Activated CD8-positive, alpha-beta memory T cell treated with anti-CD3 and anti-CD28 coated beads, Interleukin-2, amount 10 ng/mL, durations not matched to agents 7 days and 5 days (primary cell): ENCODE measurements around the gene KIF18B. TPM values are rescaled to one million over a fixed set of nuclear protein-coding genes. Genes with fewer than 3 reads are reported as not detected.
"Not testable (repeated sequence)": the region's sequence is repeated elsewhere in the genome, so short reads cannot be mapped to it uniquely, and the experiment has no call there.

Source experiments
- ATAC-seq: fragments of 150-1000 bp; cut with Tn5 transposase; one replicate; pipeline ENCODE4 v1.10.0; 2021; ENCODE audit warnings: moderate library complexity
- CTCF ChIA-PET: fragments of 350-600 bp; sonication (Branson Sonifier 250); formaldehyde crosslinking; loops from one replicate; lab custom pipeline; 2021; ENCODE audit warnings: antibody characterized with exemption; lab: Charles Lee
- DNase-seq: peaks from one replicate; pipeline ENCODE4 v3.0.0-alpha.2; 2020
- H3K27ac Mint-ChIP-seq: one replicate; pipeline ENCODE4 v1.8.0; 2021; ENCODE audit warnings: mild to moderate bottlenecking, mixed read lengths
- H3K27me3 Mint-ChIP-seq: one replicate; pipeline ENCODE4 v1.8.0; 2021; ENCODE audit warnings: mixed read lengths
- H3K36me3 Mint-ChIP-seq: one replicate; pipeline ENCODE4 v1.8.0; 2021; ENCODE audit warnings: mild to moderate bottlenecking, mixed read lengths
- H3K4me1 Mint-ChIP-seq: one replicate; pipeline ENCODE4 v1.8.0; 2021; ENCODE audit warnings: mixed read lengths
- H3K4me3 Mint-ChIP-seq: one replicate; pipeline ENCODE4 v1.8.0; 2021; ENCODE audit warnings: mild to moderate bottlenecking, moderate library complexity, mixed read lengths
- H3K9me3 Mint-ChIP-seq: one replicate; pipeline ENCODE4 v1.8.0; 2022; ENCODE audit warnings: low read depth, mixed read lengths
- total RNA-seq, 2 experiments: library from RNA; stranded (reverse); gene quantifications; one replicate each; pipeline ENCODE4 v1.2.3, GENCODE V29; 2021

Gene KIF18B
- total RNA-seq, 2 experiments from 2014 or later: 86.7 to 117 TPM

DNA sequence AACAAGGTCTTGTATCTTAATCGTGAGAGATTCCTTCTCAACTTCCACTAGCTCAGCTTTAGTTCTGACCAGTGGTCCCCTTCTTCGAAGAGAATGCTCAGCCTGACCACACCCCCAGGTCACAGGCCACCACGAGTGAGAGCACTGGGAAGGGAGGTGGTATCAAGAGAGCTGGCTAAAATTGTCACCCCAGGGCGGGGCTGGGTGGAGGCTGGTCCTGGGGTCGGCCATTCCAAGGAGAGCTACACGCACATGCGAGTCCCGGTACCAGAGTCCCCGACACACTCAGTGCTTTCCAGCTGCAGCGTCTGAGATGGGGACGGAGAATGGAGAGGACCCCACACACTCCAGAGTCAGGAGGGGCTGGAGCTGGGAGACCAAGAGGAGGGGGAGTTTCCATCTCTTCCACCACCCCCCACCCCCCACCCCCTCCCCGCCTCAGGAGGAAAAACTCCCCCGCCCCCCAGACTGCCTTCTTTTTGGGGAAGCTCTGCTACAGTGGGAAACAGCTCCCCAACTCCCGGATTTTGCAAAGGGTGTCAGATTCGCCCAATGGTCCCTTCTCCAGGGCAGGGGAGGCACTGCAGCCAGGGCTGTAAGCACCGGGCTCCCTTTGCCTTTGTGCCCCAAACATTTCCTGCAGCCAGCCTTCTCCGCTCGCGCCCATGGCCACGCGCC is 18.9 kb upstream of the KIF18B start:
- ATAC-seq (no peak), DNase-seq (no peak)
- no peaks in the 10 kb centered on the region for H3K36me3 Mint-ChIP-seq
- H3K9me3 Mint-ChIP-seq: no peaks in the 10 kb centered on the region
- peaks cover 76% of the 10 kb centered on the region for H3K27me3 Mint-ChIP-seq
- peaks cover 14% of the 10 kb centered on the region for H3K4me1 Mint-ChIP-seq
- H3K27ac Mint-ChIP-seq: no peak overlapping the region
- H3K4me3 Mint-ChIP-seq: no peak overlapping the region
- CTCF ChIA-PET: interaction anchor here (0.6 kb wide), 1 partner anchor 100 kb away, joined by 3 read pairs; no protein-coding TSS in a partner anchor

DNA sequence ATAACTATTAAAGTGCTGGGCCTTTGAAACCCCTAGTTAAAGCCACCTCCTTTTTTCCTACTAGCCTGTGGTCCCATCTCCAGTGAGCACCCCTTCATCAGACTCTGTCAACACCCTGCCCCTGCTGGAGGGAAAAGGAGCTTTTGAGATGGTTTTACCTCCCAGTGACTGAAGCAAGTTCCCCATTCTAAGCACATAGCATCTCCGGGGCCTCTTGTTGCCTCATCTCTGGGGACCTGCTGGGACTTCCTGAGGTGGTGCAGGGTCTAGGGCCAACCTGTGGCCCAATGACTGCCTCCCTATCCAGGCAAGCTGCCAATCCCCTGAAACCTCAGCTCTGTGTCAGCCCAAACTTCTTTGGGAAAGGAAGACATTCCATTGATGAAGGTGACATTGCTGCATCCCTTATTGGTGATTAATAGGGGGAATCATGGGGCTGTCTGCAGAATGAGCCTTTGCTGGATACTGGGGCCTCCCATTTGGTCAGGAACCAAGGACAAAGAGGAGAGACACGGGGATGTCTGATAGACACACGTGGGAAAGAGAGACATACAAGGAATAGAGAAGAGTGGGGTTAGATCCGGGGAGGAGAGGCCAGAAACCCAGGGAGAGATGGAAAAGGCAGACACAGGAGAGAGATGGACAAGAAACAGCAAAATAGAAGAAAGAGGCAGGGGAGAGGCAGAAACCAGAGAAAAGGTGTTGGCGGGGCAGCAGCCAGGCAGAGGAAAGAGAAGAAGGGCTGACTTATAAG is 18.1 kb upstream of the KIF18B start:
- Mint-ChIP-seq H3K4me1 (peaks cover 14% of the 10 kb centered on the region), H3K36me3 (no peaks in the 10 kb centered on the region), H3K4me3 (no peak overlapping the region), H3K27ac (no peak overlapping the region), H3K27me3 (peaks cover 72% of the 10 kb centered on the region), H3K9me3 (no peaks in the 10 kb centered on the region)
- CTCF ChIA-PET: no interaction called here
- no peak for ATAC-seq
- no peak for DNase-seq

DNA sequence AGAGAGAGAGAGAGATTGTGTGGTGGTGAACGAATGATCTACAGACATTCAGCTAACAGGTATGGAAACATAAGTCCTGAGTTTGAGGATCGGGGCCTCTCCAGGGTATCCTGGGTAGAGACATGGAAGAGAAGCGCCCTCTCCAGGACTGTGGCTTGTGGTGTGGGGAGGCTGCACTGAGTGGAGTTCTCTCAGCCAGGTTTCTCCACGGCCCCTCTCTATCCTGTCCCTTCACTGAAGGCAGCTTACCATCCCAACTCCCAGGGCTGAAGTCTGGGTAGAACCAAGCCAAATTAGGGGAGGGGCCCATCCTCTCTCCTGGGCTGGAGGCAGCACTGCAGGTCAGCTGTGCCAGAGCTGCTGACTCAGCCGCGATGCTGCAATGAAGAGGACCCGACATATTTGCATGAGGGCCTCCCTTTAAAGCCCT is 14.4 kb upstream of the KIF18B start:
- CTCF ChIA-PET: interaction anchor here (0.7 to 1.8 kb wide), 3 partner anchors 60 to 236 kb away, joined by 3 to 5 read pairs (median 4); no protein-coding TSS in a partner anchor
- Mint-ChIP-seq H3K9me3 (no peaks in the 10 kb centered on the region), H3K27me3 (peaks cover 75% of the 10 kb centered on the region), H3K36me3 (no peaks in the 10 kb centered on the region), H3K4me3 (no peak overlapping the region), H3K4me1 (peaks cover 3% of the 10 kb centered on the region), H3K27ac (no peak overlapping the region)
- no peak for ATAC-seq
- DNase-seq: no peak

DNA sequence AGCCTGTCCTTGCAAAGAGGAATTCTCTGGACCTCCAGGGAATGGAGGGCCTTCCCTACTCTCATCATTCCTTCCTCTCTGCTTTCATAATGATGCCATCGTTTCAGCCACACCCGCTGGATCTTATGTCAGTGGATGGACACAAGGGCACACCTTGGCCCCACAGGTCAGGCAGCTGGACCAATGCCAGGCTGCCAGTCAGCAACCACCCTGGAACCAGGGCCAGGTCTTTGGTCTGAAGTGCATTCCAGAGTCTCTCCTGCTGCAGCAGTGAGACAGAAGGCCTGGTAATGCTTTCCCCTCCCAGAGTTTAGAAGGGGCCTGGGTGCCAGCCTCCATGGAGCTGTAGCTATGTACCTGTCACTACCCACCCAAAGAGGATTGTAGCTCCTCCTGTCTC is 13.1 kb upstream of the KIF18B start:
- Mint-ChIP-seq H3K4me1 (peaks cover 3% of the 10 kb centered on the region), H3K36me3 (no peaks in the 10 kb centered on the region), H3K9me3 (no peaks in the 10 kb centered on the region), H3K27ac (no peak overlapping the region), H3K27me3 (peaks cover 73% of the 10 kb centered on the region), H3K4me3 (no peak overlapping the region)
- CTCF ChIA-PET: no interaction called here
- no peak for ATAC-seq
- no peak for DNase-seq

DNA sequence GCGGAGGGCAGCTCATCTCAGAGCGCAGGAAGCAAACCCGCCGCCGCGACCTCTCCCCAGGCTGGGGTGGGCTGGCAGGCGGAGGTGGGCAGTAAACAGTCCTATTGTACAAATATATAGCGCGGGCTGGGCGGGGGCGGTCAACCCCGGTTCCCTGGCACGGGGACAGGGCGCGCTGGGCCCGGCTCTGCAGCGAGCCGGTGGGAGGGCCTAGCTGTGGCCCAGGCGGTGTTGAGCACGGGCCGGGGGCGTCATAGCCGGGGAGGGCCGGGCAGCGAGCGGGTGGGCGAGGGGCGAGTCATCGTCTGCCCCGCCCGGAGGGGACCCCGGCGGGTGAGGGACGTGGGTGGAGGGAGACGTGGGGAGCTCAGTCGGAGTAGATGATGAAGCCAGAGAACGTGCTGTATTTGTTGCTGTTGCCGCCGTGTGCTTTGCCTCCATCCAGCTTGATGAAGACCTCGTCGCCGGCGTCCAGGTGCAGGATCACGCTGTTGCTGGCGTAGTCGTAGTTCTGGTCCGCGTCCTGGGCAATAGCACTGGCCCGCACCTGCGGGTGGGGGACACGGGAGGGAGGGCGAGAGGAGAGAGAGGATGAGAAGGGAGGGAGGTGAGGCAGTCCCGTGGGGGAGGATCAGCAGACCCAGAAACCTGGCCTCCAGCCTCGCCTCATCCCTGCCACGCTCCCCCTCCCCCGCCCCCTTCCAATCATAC is 12.4 kb upstream of the KIF18B start:
- H3K27me3 Mint-ChIP-seq: peaks cover 72% of the 10 kb centered on the region
- no peaks in the 10 kb centered on the region for H3K36me3 Mint-ChIP-seq
- peaks cover 3% of the 10 kb centered on the region for H3K4me1 Mint-ChIP-seq
- no peak overlapping the region for H3K27ac Mint-ChIP-seq
- CTCF ChIA-PET: interaction anchor here (0.7 kb wide), 2 partner anchors 15 to 138 kb away, joined by 3 read pairs; no protein-coding TSS in a partner anchor
- no peak overlapping the region for H3K4me3 Mint-ChIP-seq
- DNase-seq (no peak), ATAC-seq (no peak)
- no peaks in the 10 kb centered on the region for H3K9me3 Mint-ChIP-seq

DNA sequence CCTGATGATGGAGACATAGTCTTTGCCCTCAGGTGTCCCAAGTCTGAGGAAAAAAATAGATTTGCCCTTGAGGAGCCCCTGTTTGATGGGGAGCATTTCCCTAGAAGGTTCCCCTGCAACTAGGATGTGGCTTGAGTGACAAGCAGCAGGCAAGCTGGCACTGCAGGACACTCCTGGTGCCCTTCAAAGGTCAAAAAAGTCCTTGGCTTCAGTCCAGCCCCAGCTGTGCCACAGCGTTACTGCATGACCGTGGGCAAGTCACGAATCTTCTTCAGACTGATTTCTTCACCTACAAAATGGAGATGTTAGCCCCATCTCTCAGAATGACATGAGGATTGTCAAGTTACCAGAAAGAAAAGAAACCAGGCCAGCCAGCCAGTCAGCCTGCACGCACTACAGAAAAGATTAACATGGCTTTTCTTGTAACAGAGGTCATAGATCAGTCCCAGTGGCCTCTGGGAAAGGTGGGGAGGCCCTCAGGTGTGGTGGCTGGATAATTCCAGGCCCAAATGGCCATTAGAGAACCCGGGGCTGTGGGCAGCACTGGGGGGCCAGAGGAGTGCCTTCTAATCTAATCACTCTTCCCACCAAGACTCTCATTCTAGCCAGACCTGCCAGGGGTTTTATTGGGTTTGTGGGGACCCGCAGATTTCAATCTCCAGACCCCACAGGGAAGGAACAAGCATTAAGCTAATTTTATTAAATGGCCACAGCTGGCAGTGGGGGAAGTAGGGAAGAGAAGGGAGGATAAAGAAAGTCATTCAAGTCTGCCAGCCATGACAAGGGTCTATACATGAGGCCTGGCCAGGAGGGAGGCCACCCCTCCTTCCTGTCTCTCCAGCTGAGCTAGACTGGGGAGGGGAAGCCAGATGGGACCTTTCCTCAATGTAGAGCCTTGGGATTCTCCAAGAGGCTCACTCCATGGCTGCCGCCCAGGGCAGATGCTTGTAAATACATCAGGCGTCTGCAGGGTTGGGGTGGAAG is 9.7 kb upstream of the KIF18B start:
- no peak for ATAC-seq
- peaks cover 3% of the 10 kb centered on the region for H3K4me1 Mint-ChIP-seq
- H3K27ac Mint-ChIP-seq: no peak overlapping the region
- CTCF ChIA-PET: interaction anchor here (1.0 kb wide), 1 partner anchor 58 kb away, joined by 3 read pairs; the partner anchor contains the start of gene EFTUD2
- no peak for DNase-seq
- no peaks in the 10 kb centered on the region for H3K36me3 Mint-ChIP-seq
- H3K4me3 Mint-ChIP-seq: no peak overlapping the region
- H3K9me3 Mint-ChIP-seq: no peaks in the 10 kb centered on the region
- peaks cover 51% of the 10 kb centered on the region for H3K27me3 Mint-ChIP-seq

DNA sequence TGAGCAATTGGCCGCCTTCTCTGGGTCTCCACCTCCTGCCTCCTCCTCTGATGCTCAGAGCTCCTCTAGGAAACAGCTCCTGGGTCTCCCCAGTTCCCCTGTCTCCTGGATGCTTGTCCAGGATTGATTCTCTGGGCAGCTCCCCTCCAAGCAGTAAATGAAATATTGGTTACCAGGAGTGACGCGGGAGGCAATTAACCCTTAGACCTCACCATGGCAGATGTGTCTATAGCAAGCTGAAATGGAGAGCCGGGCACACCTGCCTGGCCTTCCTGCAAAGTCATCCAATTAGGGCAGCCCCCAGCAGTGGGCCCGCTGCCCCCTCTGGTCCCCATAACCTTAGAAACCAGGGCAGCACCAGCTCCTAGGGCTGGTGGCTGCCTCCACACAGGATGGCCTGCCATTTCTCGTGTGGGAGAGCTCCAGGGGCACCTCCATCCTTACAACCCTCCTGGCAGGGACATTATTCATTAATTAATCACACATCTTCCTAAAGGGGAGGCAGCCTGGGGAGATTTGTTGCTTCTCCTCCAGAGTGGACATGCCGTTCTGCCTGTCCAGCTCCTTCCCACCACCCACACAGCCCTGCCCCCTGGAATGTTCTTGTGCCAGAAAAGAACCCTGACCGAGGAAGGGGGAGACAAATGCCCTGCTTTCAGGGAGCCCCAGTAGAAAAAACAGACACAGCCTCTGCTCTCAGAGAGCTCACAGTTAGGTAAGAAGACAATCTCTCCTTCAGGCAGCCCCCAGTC is 8.3 kb upstream of the KIF18B start:
- Mint-ChIP-seq H3K4me3 (no peak overlapping the region), H3K9me3 (no peaks in the 10 kb centered on the region), H3K4me1 (peaks cover 3% of the 10 kb centered on the region), H3K36me3 (no peaks in the 10 kb centered on the region), H3K27ac (no peak overlapping the region), H3K27me3 (peaks cover 49% of the 10 kb centered on the region)
- no peak for ATAC-seq
- DNase-seq: no peak
- CTCF ChIA-PET: interaction anchor here (0.5 to 1.8 kb wide), 5 partner anchors 24 to 315 kb away, joined by 3 to 5 read pairs (median 3); partner anchors contain the start of genes ACBD4 and EFTUD2

DNA sequence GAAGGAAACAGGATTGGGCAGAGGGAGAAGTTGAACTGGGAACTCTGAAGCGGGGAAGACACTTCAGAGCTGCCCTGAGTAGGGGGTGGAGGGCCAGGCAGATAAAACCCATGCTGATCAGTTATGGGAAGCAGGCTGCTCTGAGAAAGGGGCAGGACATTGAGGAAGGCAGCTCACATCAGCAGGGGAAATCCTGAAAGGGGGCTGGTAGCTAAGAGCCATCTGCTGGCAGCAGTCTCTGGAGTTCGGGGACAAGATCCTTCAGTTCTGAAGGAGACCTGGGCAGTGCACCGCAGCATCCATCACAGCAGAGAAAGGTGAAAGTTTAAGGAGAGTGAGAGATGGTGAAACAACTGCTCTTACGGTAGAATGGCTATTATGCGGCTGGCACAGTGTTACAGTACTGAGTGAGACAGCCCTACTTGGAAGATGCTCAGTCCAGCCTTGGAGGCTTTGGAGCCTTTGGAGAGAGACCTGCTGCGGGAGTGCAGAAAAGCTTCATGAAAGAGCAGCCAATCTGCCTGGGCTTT is 5.4 kb upstream of the KIF18B start:
- peaks cover 25% of the 10 kb centered on the region for H3K27me3 Mint-ChIP-seq
- peaks cover 7% of the 10 kb centered on the region for H3K4me1 Mint-ChIP-seq
- CTCF ChIA-PET: interaction anchor here (1.5 kb wide), 1 partner anchor 18 kb away, joined by 3 read pairs; no protein-coding TSS in a partner anchor
- ATAC-seq (no peak), DNase-seq (no peak)
- H3K27ac Mint-ChIP-seq: no peak overlapping the region
- H3K9me3 Mint-ChIP-seq: no peaks in the 10 kb centered on the region
- H3K4me3 Mint-ChIP-seq: no peak overlapping the region
- no peaks in the 10 kb centered on the region for H3K36me3 Mint-ChIP-seq

DNA sequence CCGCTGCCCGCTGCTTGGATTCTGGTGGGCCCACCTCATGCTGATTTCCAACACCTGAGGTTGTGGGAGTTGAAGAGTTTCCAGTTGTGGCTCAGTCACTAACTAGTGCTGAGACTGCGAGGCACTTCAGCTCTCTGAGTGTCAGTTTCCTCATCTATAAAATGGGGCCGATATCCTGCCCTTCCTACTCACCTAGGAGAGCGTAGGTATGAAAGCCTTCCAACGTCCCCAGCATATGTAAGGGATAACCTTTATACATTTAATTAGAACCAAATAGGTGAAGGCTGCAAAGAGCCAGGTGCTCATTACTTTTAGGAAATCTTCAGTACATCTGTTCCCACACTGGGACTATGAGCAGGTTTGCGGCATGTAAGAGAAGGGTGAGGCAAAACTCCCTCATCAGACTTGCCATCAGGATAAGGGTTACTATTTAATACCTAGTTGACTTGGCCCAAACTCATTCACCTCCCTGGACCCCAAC is 782 bp upstream of the KIF18B start:
- CTCF ChIA-PET: interaction anchor here (1.4 kb wide), 1 partner anchor 11 kb away, joined by 3 read pairs; no protein-coding TSS in a partner anchor
- no peak for DNase-seq
- Mint-ChIP-seq H3K4me3 (peak overlapping the region; percentile 93), H3K36me3 (peaks cover 23% of the 10 kb centered on the region), H3K4me1 (peaks cover 28% of the 10 kb centered on the region), H3K27ac (peak overlapping the region; percentile 93), H3K9me3 (no peaks in the 10 kb centered on the region), H3K27me3 (no peaks in the 10 kb centered on the region)
- no peak for ATAC-seq

DNA sequence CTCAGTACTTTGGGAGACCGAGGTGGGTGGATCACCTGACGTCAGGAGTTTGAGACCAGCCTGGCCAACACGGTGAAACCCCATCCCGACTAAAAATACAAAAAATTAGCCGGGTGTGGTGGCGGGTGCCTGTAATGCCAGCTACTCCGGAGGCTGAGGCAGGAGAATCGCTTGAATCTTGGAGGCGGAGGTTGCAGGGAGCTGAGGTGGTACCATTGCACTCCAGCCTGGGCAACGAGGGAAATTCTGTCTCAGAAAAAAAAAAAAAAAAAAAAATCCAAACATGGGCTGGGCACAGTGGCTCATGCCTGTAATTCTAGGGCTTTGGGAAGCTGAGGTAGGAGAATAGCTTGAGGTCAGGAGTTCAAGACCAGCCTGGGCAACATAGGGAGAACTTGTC is 1.9 kb downstream of the KIF18B start:
- peak overlapping the region; percentile 93 for H3K4me3 Mint-ChIP-seq
- H3K27ac Mint-ChIP-seq, ATAC-seq, H3K9me3 Mint-ChIP-seq, H3K27me3 Mint-ChIP-seq, DNase-seq: not testable (repeated sequence)
- peaks cover 41% of the 10 kb centered on the region for H3K4me1 Mint-ChIP-seq
- CTCF ChIA-PET: interaction anchor here (1.0 kb wide), 1 partner anchor 14 kb away, joined by 3 read pairs; no protein-coding TSS in a partner anchor
- H3K36me3 Mint-ChIP-seq: peaks cover 39% of the 10 kb centered on the region

DNA sequence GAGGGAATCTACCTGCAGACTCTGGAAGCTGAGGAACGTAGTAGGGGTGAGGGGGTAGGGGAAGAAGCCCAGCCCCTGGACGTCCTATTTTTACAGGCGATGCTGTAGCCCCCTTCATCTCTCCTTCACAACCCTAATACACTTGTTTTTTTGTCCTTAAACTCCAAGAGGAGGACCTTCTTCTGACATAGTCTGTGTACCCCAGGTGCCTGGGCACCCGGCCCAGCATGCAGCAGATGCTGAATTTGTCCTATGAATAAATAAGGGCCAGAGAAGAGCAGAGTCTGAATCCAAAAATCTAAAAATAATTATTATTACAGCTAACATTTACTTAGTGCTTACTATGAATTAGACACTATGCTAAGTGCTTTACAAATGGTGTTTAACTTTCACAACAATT is 5.1 kb downstream of the KIF18B start:
- Mint-ChIP-seq H3K9me3 (no peaks in the 10 kb centered on the region), H3K4me3 (no peak overlapping the region), H3K4me1 (peaks cover 38% of the 10 kb centered on the region), H3K27ac (no peak overlapping the region), H3K27me3 (no peaks in the 10 kb centered on the region), H3K36me3 (peaks cover 58% of the 10 kb centered on the region)
- no peak for DNase-seq
- CTCF ChIA-PET: interaction anchor here (1.3 kb wide), 1 partner anchor 79 kb away, joined by 4 read pairs; no protein-coding TSS in a partner anchor
- no peak for ATAC-seq
